Testis (tissue), 2 donors: ENCODE measurements around the gene GPR62.

Experiments
- CTCF ChIP-seq, 3 experiments: fragments of 450-650 bp in 2 of 3; fragments of 200-600 bp in 1 of 3; sonication (generic) in 1 of 3; IDR thresholded peaks; one replicate each; pipeline ENCODE4 v1.5.1; 2016 to 2019; ENCODE audit warnings: antibody characterized with exemption in 3 of 3, mild to moderate bottlenecking in 2 of 3, moderate library complexity in 1 of 3
- POLR2A ChIP-seq: fragments of 450-650 bp; IDR thresholded peaks from one replicate; pipeline ENCODE4 v1.6.1; 2017; ENCODE audit warnings: antibody characterized with exemption, mild to moderate bottlenecking, moderate library complexity

DNA sequence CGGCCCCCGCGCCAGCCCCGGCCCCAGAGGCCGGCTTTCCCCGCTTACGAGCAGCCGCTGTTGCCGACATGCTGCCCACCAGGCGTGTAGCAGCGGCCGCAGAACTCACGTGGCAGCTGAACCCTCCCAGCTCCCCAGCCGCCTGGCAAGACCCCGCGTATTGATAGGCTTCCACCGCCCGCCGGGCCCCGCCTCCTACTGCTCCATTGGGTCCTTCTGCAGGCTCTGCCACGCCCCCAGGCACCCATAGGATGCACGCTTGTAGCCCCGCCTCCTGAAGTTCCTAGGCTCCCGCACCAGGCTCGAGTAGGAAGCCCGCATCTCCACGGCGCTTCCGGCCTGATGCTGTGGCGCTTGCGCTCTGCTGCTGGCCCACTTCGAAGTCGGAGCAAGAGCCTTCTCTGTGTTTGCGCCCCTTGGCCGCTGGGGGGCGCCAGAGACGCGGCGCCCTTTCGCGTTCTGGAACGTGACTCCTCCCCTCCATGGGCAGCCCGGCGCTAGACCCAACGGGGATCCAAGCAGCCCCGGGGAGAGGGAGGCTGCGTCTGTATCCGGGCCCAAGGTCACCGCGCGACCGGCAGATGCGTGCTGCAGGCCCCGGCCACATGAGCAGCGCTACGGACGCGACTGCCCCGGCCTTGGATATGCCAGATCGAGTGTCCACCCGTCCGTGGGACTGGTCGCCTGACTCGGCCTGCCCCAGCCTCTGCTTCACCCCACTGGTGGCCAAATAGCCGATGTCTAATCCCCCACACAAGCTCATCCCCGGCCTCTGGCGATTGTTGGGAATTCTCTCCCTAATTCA is 13.2 kb upstream of the GPR62 start, which contains the start of the genes PARP3 and RRP9:
- TF ChIP-seq CTCF (IDR thresholded peaks at IDR 0.05) (peak; percentile 99 to 100 (median 99)), POLR2A (no peak)
